ENCODE results near the gene SNAI3.

The SNAI3 gene

DNA sequence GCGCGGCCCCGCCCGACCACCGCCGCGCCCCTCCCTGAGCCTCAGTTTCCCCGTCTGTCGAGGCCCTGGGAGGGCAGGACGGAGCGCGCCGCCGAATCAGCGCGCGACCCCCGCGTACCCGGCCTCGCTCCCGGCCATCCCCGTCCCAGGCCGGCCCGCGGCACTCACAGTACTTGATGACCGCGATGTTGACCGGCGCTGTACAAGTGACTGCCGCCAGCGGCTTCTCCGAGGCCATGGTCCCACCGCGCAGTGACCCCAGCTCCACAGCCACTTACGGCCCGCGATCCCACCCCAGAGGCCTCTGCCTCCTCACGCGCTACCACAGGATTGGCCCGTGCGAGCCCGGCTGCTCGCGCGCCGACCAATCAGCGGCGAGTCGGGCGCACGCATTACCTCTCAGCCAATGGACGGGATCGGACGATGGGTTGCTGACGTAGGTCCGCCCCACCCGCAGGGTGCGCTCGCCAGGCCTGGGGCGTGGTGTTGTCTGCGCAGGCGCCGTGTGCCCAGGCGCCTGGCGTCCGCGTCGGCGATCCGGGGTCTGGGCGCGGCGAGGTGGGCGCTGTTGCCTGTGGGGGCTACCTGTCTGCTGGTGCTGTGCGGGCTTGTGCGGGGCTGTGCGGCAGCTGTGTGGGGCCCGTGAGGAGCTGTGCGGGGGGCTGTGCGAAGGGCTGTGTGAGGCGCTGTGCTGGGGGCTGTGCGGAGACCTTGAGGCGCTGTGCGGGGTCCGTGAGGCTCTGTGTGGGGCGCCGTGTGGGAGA lies 23.3 kb downstream of the SNAI3 start, which contains the start of gene MVD (continued):
- TF ChIP-seq GLI2 (tag by site-specific recombination; IDR thresholded peaks at IDR 0.05; ENCODE audit: borderline replicate concordance, low read depth) = no peak
- TF ChIP-seq ZNF112 (tag by site-specific recombination; IDR thresholded peaks at IDR 0.05) = no peak
- no peak for TF ChIP-seq BCL11A (tag by site-specific recombination; IDR thresholded peaks at IDR 0.05; ENCODE audit: low read depth)
- peak; percentile 35; the same call in 1 of the 2 replicates for TF ChIP-seq KLF9 (tag by site-specific recombination; IDR thresholded peaks at IDR 0.05; ENCODE audit: low read depth)
- TF ChIP-seq, protein P1, sequence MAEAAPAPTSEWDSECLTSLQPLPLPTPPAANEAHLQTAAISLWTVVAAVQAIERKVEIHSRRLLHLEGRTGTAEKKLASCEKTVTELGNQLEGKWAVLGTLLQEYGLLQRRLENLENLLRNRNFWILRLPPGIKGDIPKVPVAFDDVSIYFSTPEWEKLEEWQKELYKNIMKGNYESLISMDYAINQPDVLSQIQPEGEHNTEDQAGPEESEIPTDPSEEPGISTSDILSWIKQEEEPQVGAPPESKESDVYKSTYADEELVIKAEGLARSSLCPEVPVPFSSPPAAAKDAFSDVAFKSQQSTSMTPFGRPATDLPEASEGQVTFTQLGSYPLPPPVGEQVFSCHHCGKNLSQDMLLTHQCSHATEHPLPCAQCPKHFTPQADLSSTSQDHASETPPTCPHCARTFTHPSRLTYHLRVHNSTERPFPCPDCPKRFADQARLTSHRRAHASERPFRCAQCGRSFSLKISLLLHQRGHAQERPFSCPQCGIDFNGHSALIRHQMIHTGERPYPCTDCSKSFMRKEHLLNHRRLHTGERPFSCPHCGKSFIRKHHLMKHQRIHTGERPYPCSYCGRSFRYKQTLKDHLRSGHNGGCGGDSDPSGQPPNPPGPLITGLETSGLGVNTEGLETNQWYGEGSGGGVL (tag by site-specific recombination; IDR thresholded peaks at IDR 0.05) = no peak
- no peak for TF ChIP-seq ZNF510 (tag by site-specific recombination; IDR thresholded peaks at IDR 0.05; ENCODE audit: insufficient replicate concordance)
- TF ChIP-seq, protein P2, sequence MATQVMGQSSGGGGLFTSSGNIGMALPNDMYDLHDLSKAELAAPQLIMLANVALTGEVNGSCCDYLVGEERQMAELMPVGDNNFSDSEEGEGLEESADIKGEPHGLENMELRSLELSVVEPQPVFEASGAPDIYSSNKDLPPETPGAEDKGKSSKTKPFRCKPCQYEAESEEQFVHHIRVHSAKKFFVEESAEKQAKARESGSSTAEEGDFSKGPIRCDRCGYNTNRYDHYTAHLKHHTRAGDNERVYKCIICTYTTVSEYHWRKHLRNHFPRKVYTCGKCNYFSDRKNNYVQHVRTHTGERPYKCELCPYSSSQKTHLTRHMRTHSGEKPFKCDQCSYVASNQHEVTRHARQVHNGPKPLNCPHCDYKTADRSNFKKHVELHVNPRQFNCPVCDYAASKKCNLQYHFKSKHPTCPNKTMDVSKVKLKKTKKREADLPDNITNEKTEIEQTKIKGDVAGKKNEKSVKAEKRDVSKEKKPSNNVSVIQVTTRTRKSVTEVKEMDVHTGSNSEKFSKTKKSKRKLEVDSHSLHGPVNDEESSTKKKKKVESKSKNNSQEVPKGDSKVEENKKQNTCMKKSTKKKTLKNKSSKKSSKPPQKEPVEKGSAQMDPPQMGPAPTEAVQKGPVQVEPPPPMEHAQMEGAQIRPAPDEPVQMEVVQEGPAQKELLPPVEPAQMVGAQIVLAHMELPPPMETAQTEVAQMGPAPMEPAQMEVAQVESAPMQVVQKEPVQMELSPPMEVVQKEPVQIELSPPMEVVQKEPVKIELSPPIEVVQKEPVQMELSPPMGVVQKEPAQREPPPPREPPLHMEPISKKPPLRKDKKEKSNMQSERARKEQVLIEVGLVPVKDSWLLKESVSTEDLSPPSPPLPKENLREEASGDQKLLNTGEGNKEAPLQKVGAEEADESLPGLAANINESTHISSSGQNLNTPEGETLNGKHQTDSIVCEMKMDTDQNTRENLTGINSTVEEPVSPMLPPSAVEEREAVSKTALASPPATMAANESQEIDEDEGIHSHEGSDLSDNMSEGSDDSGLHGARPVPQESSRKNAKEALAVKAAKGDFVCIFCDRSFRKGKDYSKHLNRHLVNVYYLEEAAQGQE (tag by site-specific recombination; IDR thresholded peaks at IDR 0.05) = no peak
- no peak for TF ChIP-seq ZNF140 (tag by site-specific recombination; IDR thresholded peaks at IDR 0.05)
- peak; percentile 60; the same call in 1 of the 2 replicates for TF ChIP-seq ZNF10 (tag by site-specific recombination; IDR thresholded peaks at IDR 0.05)
- TF ChIP-seq ZXDB (tag by site-specific recombination; IDR thresholded peaks at IDR 0.05) = peak; percentile 77; the same call in 1 of the 2 replicates
- no peak for TF ChIP-seq ZNF529 (tag by site-specific recombination; IDR thresholded peaks at IDR 0.05; ENCODE audit: insufficient replicate concordance)
- no peak for TF ChIP-seq ZNF311 (tag by site-specific recombination; IDR thresholded peaks at IDR 0.05; ENCODE audit: borderline replicate concordance)
- TF ChIP-seq ZBTB8A (tag by site-specific recombination; IDR thresholded peaks at IDR 0.05) = peak; percentile 95
- TF ChIP-seq, protein P3, sequence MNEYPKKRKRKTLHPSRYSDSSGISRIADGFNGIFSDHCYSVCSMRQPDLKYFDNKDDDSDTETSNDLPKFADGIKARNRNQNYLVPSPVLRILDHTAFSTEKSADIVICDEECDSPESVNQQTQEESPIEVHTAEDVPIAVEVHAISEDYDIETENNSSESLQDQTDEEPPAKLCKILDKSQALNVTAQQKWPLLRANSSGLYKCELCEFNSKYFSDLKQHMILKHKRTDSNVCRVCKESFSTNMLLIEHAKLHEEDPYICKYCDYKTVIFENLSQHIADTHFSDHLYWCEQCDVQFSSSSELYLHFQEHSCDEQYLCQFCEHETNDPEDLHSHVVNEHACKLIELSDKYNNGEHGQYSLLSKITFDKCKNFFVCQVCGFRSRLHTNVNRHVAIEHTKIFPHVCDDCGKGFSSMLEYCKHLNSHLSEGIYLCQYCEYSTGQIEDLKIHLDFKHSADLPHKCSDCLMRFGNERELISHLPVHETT (tag by site-specific recombination; IDR thresholded peaks at IDR 0.05) = no peak
- TF ChIP-seq ZNF785 (tag by site-specific recombination; IDR thresholded peaks at IDR 0.05) = no peak
- no peak for TF ChIP-seq SCRT1 (tag by site-specific recombination; IDR thresholded peaks at IDR 0.05; ENCODE audit: borderline replicate concordance)
- TF ChIP-seq KLF1 (tag by site-specific recombination; IDR thresholded peaks at IDR 0.05) = peak; percentile 73
- TF ChIP-seq ZNF2 (tag by site-specific recombination; IDR thresholded peaks at IDR 0.05) = no peak
- TF ChIP-seq ZNF24 (tag by site-specific recombination; IDR thresholded peaks at IDR 0.05) = no peak
- TF ChIP-seq ZNF701 (tag by site-specific recombination; IDR thresholded peaks at IDR 0.05) = no peak
- TF ChIP-seq PRDM4 (tag by site-specific recombination; IDR thresholded peaks at IDR 0.05) = no peak
- TF ChIP-seq, protein P4, sequence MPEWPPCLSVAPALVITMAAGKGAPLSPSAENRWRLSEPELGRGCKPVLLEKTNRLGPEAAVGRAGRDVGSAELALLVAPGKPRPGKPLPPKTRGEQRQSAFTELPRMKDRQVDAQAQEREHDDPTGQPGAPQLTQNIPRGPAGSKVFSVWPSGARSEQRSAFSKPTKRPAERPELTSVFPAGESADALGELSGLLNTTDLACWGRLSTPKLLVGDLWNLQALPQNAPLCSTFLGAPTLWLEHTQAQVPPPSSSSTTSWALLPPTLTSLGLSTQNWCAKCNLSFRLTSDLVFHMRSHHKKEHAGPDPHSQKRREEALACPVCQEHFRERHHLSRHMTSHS (tag by site-specific recombination; IDR thresholded peaks at IDR 0.05) = no peak
- TF ChIP-seq SP3 (tag by site-specific recombination; IDR thresholded peaks at IDR 0.05) = peak; percentile 89
- TF ChIP-seq ZNF266 (tag by site-specific recombination; IDR thresholded peaks at IDR 0.05; ENCODE audit: low read depth) = no peak
- no peak for TF ChIP-seq ZNF658 (tag by site-specific recombination; IDR thresholded peaks at IDR 0.05)
- no peak for TF ChIP-seq ZFP3 (tag by site-specific recombination; IDR thresholded peaks at IDR 0.05; ENCODE audit: low read depth)
- no peak for TF ChIP-seq SETDB1 (IDR thresholded peaks at IDR 0.05; ENCODE audit: insufficient read length, low read length)
- TF ChIP-seq ZNF560 (tag by site-specific recombination; IDR thresholded peaks at IDR 0.05; ENCODE audit: borderline replicate concordance) = no peak
- no peak for TF ChIP-seq ZNF837 (tag by site-specific recombination; IDR thresholded peaks at IDR 0.05)
